Common myeloid progenitor, CD34-positive (primary cell): ENCODE results near the gene ADAMTSL1.

Source experiments
- CTCF ChIA-PET: fragments of 350-600 bp; sonication (Branson Sonifier 250); formaldehyde crosslinking; loops from one replicate; lab custom pipeline; 2021; ENCODE audit warnings: antibody characterized with exemption; lab: Charles Lee
- POLR2A ChIA-PET: fragments of 350-600 bp; sonication (Branson Sonifier 250); formaldehyde crosslinking; loops from one replicate; lab custom pipeline; 2021; ENCODE audit warnings: antibody characterized with exemption; lab: Charles Lee
- DNase-seq, 3 donors: peaks; one replicate each; pipeline versions ENCODE4 v3.0.0 to v3.0.0-alpha.2; 2013
- H3K27ac ChIP-seq, 2 experiments: 1 replicate in 1 of 2; 2 replicates in 1 of 2; pipeline ENCODE4 v1.7.0; 2013; ENCODE audit warnings: inconsistent platforms in 2 of 2, low read length in 2 of 2, mild to moderate bottlenecking in 2 of 2, low read depth in 1 of 2, moderate library complexity in 1 of 2; ENCODE audit not compliant: severe bottlenecking in 2 of 2, insufficient read depth in 1 of 2, poor library complexity in 1 of 2
- H3K27me3 ChIP-seq, 5 experiments: replicated peaks in 2 of 5; 1 replicate in 3 of 5; 2 replicates in 2 of 5; pipeline versions ENCODE4 v1.6.1 to v1.7.0; 2013; ENCODE audit warnings: low read length in 4 of 5, mild to moderate bottlenecking in 2 of 5, moderate library complexity in 2 of 5, inconsistent platforms in 1 of 5; ENCODE audit not compliant: insufficient read depth in 5 of 5, control insufficient read depth in 4 of 5
- H3K36me3 ChIP-seq, 4 experiments: 1 replicate in 2 of 4; 2 replicates in 2 of 4; pipeline versions ENCODE4 v1.6.1 to v1.7.0; 2013; ENCODE audit warnings: low read length in 3 of 4, control low read depth in 1 of 4, mild to moderate bottlenecking in 1 of 4; ENCODE audit not compliant: control insufficient read depth in 4 of 4, insufficient read depth in 4 of 4
- H3K4me1 ChIP-seq, 4 experiments: 1 replicate in 3 of 4; 2 replicates in 1 of 4; pipeline versions ENCODE4 v1.6.1 to v1.7.1; 2013; ENCODE audit warnings: low read length in 3 of 4, mild to moderate bottlenecking in 3 of 4, control low read depth in 1 of 4, inconsistent platforms in 1 of 4, moderate library complexity in 1 of 4; ENCODE audit not compliant: control insufficient read depth in 4 of 4, insufficient read depth in 4 of 4; ENCODE audit errors: control extremely low read depth in 1 of 4
- H3K4me3 ChIP-seq, 7 experiments: 1 replicate in 4 of 7; 2 replicates in 3 of 7; pipeline versions ENCODE4 v1.5.1 to v1.7.0; 2013; ENCODE audit warnings: mild to moderate bottlenecking in 7 of 7, low read length in 6 of 7, moderate library complexity in 6 of 7, inconsistent platforms in 2 of 7, low read depth in 2 of 7, control low read depth in 1 of 7; ENCODE audit not compliant: insufficient read depth in 4 of 7, control insufficient read depth in 1 of 7; ENCODE audit errors: extremely low read depth in 1 of 7
- H3K9me3 ChIP-seq, 5 experiments: 1 replicate in 4 of 5; 2 replicates in 1 of 5; pipeline versions ENCODE4 v1.6.1 to v1.7.1; 2013; ENCODE audit warnings: low read length in 4 of 5, mild to moderate bottlenecking in 2 of 5, inconsistent platforms in 1 of 5, low read depth in 1 of 5, moderate library complexity in 1 of 5; ENCODE audit not compliant: control insufficient read depth in 4 of 5, insufficient read depth in 2 of 5; ENCODE audit errors: control extremely low read depth in 1 of 5
- WGBS: methylation state at CpG from one replicate; pipeline ENCODE4 v1.1.5; 2013; ENCODE audit not compliant: insufficient coverage; 5-methylcytosine and 5-hydroxymethylcytosine counted together

Gene ADAMTSL1

DNA sequence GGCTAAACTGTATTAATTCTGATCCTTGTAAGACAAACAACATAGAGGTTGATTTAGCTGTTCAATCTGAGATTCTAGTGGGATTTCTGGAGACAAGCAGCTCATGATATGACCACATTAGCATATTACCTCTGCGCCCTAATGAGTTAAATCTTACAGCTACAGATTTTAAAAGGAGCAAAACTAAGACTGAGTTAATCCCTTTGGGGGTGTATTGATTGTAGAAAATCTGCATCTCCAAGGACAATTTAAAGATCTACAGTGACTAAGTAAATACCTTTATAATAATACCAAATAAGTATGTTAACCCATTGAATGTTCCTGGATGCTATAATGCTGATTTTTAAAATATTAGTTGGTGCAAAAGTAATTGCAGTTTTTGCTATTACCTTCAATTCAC, 33.2 kb downstream of the ADAMTSL1 start:
- Histone ChIP-seq H3K4me1 (no peaks in the 10 kb centered on the region), H3K27me3 (no peaks in the 10 kb centered on the region), H3K27ac (no peak overlapping the region), H3K36me3 (no peaks in the 10 kb centered on the region), H3K4me3 (no peak overlapping the region), H3K9me3 (peaks cover 0 to 3% (median 0%) of the 10 kb centered on the region in 5 experiments)
- CTCF ChIA-PET: no interaction called here
- WGBS: no CpG with 5 or more reads among the region's 1 CpG
- no peak for DNase-seq
- POLR2A ChIA-PET: no interaction called here

DNA sequence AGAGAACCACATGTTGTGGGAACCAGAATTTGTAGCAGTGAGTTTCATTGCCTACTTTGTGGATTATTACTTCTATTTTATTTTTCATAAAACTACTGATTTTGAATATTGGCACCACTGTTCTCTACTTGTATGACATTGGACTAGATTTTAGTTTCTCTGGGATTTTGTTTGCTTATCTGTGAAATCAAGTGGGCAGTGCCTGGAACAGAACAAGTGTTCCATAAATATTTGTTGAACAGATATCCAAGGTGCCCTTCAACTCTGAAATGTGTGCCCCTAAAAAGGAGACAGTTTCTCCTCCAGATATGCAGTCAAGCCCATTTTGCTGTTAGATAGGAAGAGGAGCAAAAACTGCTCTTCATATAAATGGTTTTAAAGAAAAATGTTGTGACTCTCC, 42.6 kb downstream of the ADAMTSL1 start:
- Histone ChIP-seq H3K36me3 (no peaks in the 10 kb centered on the region), H3K9me3 (no peaks in the 10 kb centered on the region), H3K4me3 (no peak overlapping the region), H3K27ac (no peak overlapping the region), H3K4me1 (no peaks in the 10 kb centered on the region), H3K27me3 (no peaks in the 10 kb centered on the region)
- no peak for DNase-seq
- CTCF ChIA-PET: no interaction called here
- POLR2A ChIA-PET: no interaction called here

GRCh38 chr9:18516965-18517364, 43.0 kb downstream of the ADAMTSL1 start:
- Histone ChIP-seq H3K36me3 (no peaks in the 10 kb centered on the region), H3K9me3 (no peaks in the 10 kb centered on the region), H3K4me1 (no peaks in the 10 kb centered on the region), H3K27me3 (no peaks in the 10 kb centered on the region), H3K27ac (no peak overlapping the region), H3K4me3 (no peak overlapping the region)
- no CpG with 5 or more reads among the region's 2 CpGs for WGBS
- DNase-seq: no peak
- ChIA-PET CTCF (no interaction called here), POLR2A (no interaction called here)

GRCh38 chr9:18520416-18521047, 46.6 kb downstream of the ADAMTSL1 start:
- Histone ChIP-seq H3K36me3 (no peaks in the 10 kb centered on the region), H3K4me1 (no peaks in the 10 kb centered on the region), H3K27me3 (no peaks in the 10 kb centered on the region), H3K27ac (no peak overlapping the region), H3K9me3 (no peaks in the 10 kb centered on the region), H3K4me3 (no peak overlapping the region)
- no peak for DNase-seq
- ChIA-PET POLR2A (no interaction called here), CTCF (no interaction called here)
- WGBS: 90% methylated on average over 2 of the region's 3 CpGs

GRCh38 chr9:18526685-18527084, 52.7 kb downstream of the ADAMTSL1 start:
- Histone ChIP-seq H3K4me1 (no peaks in the 10 kb centered on the region), H3K9me3 (no peaks in the 10 kb centered on the region), H3K27ac (no peak overlapping the region), H3K4me3 (no peak overlapping the region), H3K27me3 (peaks cover 0 to 2% (median 0%) of the 10 kb centered on the region in 5 experiments), H3K36me3 (no peaks in the 10 kb centered on the region)
- DNase-seq: no peak
- POLR2A ChIA-PET: no interaction called here
- 100% methylated on average over 3 of the region's 3 CpGs for WGBS
- CTCF ChIA-PET: no interaction called here

DNA sequence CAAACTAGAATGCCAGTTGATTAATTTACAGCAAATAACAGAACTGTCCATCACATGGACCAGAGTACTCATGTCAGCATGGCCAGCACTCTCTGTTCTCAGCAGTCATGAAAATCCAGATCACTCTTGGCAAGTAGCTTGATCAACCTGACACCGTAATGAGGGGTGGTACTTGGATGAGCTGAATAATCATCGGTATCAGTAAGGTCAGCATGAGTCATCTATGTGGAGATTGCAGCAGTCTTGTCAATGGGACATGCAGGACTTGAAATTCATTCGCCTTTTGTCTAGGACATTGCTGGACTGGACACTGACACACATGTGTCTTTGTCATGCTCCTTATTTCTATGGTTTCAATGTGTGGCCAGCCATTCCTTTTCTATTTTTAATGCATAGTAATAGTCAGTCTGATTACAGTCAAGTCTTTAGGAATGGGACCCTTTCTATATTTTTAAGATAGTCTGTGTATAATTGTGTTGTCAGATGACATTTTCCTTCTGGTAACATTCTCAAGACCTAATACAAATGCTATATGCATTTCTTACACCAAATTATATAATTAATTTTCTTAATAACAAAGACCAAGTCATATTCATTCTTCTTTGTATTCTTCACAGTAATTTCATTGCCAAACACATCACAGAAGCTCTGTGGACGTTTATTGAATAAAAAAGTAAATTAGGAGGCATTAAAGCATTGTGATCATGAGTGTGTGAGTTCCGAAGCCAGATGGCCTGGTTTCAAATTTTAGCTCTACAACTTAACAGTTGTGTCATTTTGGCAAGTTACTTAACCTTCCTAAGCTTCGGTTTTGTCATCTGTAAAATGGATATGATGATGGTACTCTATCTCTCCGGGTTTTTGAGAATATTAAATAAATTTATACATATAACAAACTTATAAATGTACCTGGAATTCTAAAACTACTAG, 57.4 kb downstream of the ADAMTSL1 start:
- ChIA-PET CTCF (no interaction called here), POLR2A (no interaction called here)

DNA sequence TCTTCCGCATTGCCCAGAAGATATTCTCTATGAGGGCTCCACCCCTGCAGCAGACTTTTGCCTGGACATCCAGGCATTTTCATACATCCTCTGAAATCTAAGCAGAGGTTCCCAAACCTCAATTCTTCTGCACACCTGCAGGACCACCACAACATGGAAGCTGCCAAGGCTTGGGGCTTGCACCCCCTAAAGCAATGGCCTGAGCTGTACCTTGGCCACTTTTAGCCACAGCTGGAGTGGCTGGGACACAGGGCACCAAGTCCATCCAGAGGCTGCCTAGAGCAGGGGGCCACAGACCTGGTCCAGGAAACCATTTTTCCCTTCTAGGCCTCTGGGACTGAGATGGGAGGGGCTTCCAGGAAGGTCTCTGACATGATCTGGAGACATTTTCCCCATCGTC, 60.7 kb downstream of the ADAMTSL1 start:
- ChIA-PET CTCF (no interaction called here), POLR2A (no interaction called here)
- no peak overlapping the region for H3K4me3 ChIP-seq
- peaks cover 0 to 2% (median 0%) of the 10 kb centered on the region in 5 experiments for H3K27me3 ChIP-seq
- no peaks in the 10 kb centered on the region for H3K36me3 ChIP-seq
- no peak overlapping the region for H3K27ac ChIP-seq
- no peak for DNase-seq
- no peaks in the 10 kb centered on the region for H3K4me1 ChIP-seq
- WGBS: 90% methylated on average over 2 of the region's 2 CpGs
- peaks cover 0 to 20% (median 10%) of the 10 kb centered on the region in 5 experiments for H3K9me3 ChIP-seq

More for the DNA sequence above, 57.4 kb downstream of the ADAMTSL1 start:
- Histone ChIP-seq H3K4me3 (no peak overlapping the region), H3K36me3 (no peaks in the 10 kb centered on the region), H3K27me3 (peaks cover 0 to 2% (median 0%) of the 10 kb centered on the region in 5 experiments), H3K4me1 (no peaks in the 10 kb centered on the region), H3K27ac (no peak overlapping the region), H3K9me3 (peaks cover 0 to 18% (median 10%) of the 10 kb centered on the region in 5 experiments)
- DNase-seq: no peak
- WGBS: 96% methylated on average over 3 of the region's 7 CpGs
